Testis (tissue), 3 donors: Measurements from ENCODE around the gene UBA5. TPM values are rescaled to one million over a fixed set of nuclear protein-coding genes. Genes with fewer than 3 reads are reported as not detected.

Source experiments
- DNase-seq: peaks from one replicate; pipeline ENCODE4 v3.0.0-alpha.2; 2019
- H3K27ac ChIP-seq, 2 donors: fragments of 200-600 bp; sonication (generic); one replicate each; pipeline ENCODE4 v1.5.1; 2019
- H3K27me3 ChIP-seq: fragments of 200-600 bp; sonication (generic); one replicate; pipeline ENCODE4 v1.5.1; 2019
- H3K36me3 ChIP-seq: fragments of 200-600 bp; sonication (generic); one replicate; pipeline ENCODE4 v1.5.1; 2017; ENCODE audit warnings: low read depth; ENCODE audit errors: missing control alignments
- H3K4me1 ChIP-seq: fragments of 200-600 bp; sonication (generic); one replicate; pipeline ENCODE4 v1.5.1; 2019
- H3K4me3 ChIP-seq, 2 donors: fragments of 200-600 bp; sonication (generic); one replicate each; pipeline ENCODE4 v1.5.1; 2017 to 2019
- H3K9me3 ChIP-seq: fragments of 200-600 bp; sonication (generic); one replicate; pipeline ENCODE4 v1.5.1; 2017
- POLR2A ChIP-seq: fragments of 450-650 bp; IDR thresholded peaks from one replicate; pipeline ENCODE4 v1.6.1; 2017; ENCODE audit warnings: antibody characterized with exemption, mild to moderate bottlenecking, moderate library complexity
- whole genome bisulfite sequencing, 2 donors: methylation state at CpG; one replicate each; pipeline ENCODE4 v1.1.5; 2018; 5-methylcytosine and 5-hydroxymethylcytosine counted together
- intact Hi-C: fragments of 100-400 bp; cut with DNase I; formaldehyde crosslinking; loops from one replicate; pipeline ENCODE4 v1.15.1; 2023; ENCODE audit warnings: low total_unique reads
- polyA plus RNA-seq: library from polyadenylated mRNA; stranded (reverse); fragments of 350-450 nt; fragmentation: Illumina TruSeq; extraction: RNeasy Lipid Tissue Mini Kit (QIAGEN cat#74804); gene quantifications from one replicate; pipeline ENCODE4 v1.2.3, GENCODE V29; 2014; ENCODE audit warnings: low read depth, low replicate concordance; ENCODE audit not compliant: insufficient read depth
- total RNA-seq, 2 donors: library from RNA; depleted of rRNA; stranded (reverse); fragments of >200 nt; gene quantifications; one replicate each; pipeline ENCODE4 v1.2.3, GENCODE V29; 2016
- TF ChIP-seq, protein P1 (sequence below), 3 experiments: fragments of 450-650 bp in 2 of 3; fragments of 200-600 bp in 1 of 3; sonication (generic) in 1 of 3; IDR thresholded peaks; one replicate each; pipeline ENCODE4 v1.5.1; 2016 to 2019; ENCODE audit warnings: antibody characterized with exemption in 3 of 3, mild to moderate bottlenecking in 2 of 3, moderate library complexity in 1 of 3

UBA5 gene
- total and polyA plus RNA-seq, 3 donors from 2014 or later: 23.2 to 52.8 (median 25.6) TPM

DNA sequence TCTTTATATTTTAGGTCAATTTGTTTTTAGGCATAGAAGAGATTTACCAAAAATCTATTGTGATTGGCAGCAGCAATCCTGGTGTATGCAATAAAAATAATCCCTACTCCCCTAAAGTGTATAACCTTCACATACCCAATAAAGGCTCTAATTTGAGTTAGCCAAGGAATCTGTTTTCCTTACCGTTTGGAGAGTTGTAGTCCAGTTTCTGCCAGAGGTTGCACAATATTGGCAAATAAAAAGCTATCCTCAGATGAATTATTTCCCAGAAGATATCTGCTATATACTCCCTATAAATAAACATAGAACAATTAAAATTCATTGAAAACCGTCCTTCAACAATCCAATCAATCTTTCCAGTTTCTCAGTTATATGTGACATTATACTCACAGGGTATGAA is 32.0 kb upstream of the UBA5 start:
- 65 to 70% methylated on average over 2 of the region's 2 CpGs for WGBS, 2 donors
- DNase-seq: no peak

DNA sequence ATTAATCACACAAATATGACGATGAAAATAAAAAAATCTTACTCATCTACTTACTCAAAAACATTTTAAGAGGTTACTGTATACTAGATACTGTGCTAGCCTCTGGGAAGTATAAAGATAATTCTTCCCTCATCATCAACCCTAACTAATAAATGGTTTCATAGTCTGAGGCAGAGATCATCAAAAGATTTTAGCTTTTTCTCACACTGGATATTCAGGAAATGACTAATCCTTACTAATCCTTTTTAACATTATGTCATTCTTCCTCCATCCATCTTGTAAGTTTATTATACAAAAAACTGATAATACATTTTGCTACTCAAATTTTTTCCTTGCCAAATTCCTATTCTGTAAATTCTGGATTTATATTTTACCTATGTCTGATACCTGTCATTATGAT is 30.2 kb upstream of the UBA5 start:
- no peaks in the 10 kb centered on the region for H3K36me3 ChIP-seq
- no peaks in the 10 kb centered on the region for H3K27me3 ChIP-seq
- H3K9me3 ChIP-seq: no peaks in the 10 kb centered on the region
- intact Hi-C loops: no loop called here
- no peak overlapping the region for H3K4me3 ChIP-seq
- H3K4me1 ChIP-seq: no peaks in the 10 kb centered on the region
- 85 to 86% methylated on average over 1 of the region's 1 CpG for WGBS, 2 donors
- H3K27ac ChIP-seq: no peak overlapping the region
- TF ChIP-seq, protein P1, sequence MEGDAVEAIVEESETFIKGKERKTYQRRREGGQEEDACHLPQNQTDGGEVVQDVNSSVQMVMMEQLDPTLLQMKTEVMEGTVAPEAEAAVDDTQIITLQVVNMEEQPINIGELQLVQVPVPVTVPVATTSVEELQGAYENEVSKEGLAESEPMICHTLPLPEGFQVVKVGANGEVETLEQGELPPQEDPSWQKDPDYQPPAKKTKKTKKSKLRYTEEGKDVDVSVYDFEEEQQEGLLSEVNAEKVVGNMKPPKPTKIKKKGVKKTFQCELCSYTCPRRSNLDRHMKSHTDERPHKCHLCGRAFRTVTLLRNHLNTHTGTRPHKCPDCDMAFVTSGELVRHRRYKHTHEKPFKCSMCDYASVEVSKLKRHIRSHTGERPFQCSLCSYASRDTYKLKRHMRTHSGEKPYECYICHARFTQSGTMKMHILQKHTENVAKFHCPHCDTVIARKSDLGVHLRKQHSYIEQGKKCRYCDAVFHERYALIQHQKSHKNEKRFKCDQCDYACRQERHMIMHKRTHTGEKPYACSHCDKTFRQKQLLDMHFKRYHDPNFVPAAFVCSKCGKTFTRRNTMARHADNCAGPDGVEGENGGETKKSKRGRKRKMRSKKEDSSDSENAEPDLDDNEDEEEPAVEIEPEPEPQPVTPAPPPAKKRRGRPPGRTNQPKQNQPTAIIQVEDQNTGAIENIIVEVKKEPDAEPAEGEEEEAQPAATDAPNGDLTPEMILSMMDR (IDR thresholded peaks at IDR 0.05): no peak
- no peak for TF ChIP-seq POLR2A
- no peak for DNase-seq

More for the DNA sequence above, 32.0 kb upstream of the UBA5 start:
- no peaks in the 10 kb centered on the region for H3K9me3 ChIP-seq
- H3K4me3 ChIP-seq: no peak overlapping the region
- TF ChIP-seq POLR2A: no peak
- TF ChIP-seq, protein P1 (IDR thresholded peaks at IDR 0.05): no peak
- H3K27me3 ChIP-seq: no peaks in the 10 kb centered on the region
- intact Hi-C loops: no loop called here
- no peaks in the 10 kb centered on the region for H3K36me3 ChIP-seq
- H3K27ac ChIP-seq: no peak overlapping the region
- no peaks in the 10 kb centered on the region for H3K4me1 ChIP-seq

DNA sequence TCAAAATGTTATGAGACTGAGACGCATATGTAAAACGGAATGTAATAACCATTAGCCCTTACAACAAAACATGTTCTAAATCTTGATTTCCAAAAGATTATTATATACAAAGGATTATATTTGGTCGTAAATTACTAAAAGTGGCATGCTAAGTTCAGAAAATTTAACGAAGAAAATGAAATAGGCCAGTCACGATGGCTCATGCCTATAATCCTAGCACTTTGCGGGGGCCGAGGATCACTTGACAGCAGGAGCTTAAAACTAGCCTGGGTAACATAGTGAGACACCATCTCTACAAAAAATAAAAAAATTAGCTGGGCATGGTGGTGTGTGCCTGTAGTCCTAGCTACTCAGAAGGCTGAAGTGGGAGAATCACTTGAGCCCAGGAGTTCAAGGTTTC is 29.5 kb upstream of the UBA5 start:
- TF ChIP-seq, protein P1 (IDR thresholded peaks at IDR 0.05): no peak
- no peak for TF ChIP-seq POLR2A
- 89 to 94% methylated on average over 7 of the region's 7 CpGs for WGBS, 2 donors
- no peak for DNase-seq

DNA sequence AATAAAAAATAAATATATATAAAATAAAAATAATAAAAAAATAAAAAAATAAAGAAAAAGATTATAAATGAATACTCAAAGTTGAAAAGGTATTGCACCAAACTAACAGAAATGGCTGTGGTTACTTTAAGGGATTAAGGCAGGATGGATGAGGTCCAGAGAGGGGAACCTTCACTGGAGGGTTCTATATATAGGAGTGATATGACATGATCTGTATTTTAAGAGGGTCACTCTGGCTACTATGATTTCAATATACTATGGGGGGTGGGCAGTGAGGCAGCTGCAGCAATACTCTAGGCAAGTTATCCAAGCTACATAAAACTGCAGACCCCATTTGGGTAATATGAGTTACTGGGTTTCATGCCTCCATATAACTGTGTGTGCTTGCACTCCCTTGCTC is 25.1 kb upstream of the UBA5 start:
- Histone ChIP-seq H3K4me1 (no peaks in the 10 kb centered on the region), H3K36me3 (no peaks in the 10 kb centered on the region), H3K4me3 (no peak overlapping the region), H3K27ac (no peak overlapping the region), H3K27me3 (no peaks in the 10 kb centered on the region), H3K9me3 (no peaks in the 10 kb centered on the region)
- TF ChIP-seq POLR2A: no peak
- TF ChIP-seq, protein P1 (IDR thresholded peaks at IDR 0.05): no peak
- no peak for DNase-seq
- intact Hi-C loops: no loop called here

More for the DNA sequence above, 29.5 kb upstream of the UBA5 start:
- H3K36me3 ChIP-seq: no peaks in the 10 kb centered on the region
- no peaks in the 10 kb centered on the region for H3K27me3 ChIP-seq
- H3K4me3 ChIP-seq: no peak overlapping the region
- no peaks in the 10 kb centered on the region for H3K9me3 ChIP-seq
- no peak overlapping the region for H3K27ac ChIP-seq
- intact Hi-C loops: no loop called here
- no peaks in the 10 kb centered on the region for H3K4me1 ChIP-seq

- WGBS, 2 donors: 48 to 49% methylated on average over 1 of the region's 1 CpG
- DNase-seq: no peak
- intact Hi-C loops: no loop called here
- Histone ChIP-seq H3K9me3 (no peaks in the 10 kb centered on the region), H3K36me3 (no peaks in the 10 kb centered on the region), H3K4me3 (no peak overlapping the region), H3K27ac (no peak overlapping the region), H3K27me3 (no peaks in the 10 kb centered on the region), H3K4me1 (no peaks in the 10 kb centered on the region)
- no peak for TF ChIP-seq POLR2A
- TF ChIP-seq, protein P1 (IDR thresholded peaks at IDR 0.05): no peak
These were observed 22.5 kb upstream of the UBA5 start for GRCh38 chr3:132637590-132637989.
